Measurements from ENCODE around the gene PPP2R2B.

PPP2R2B gene

GRCh38 chr5:146707316-146707715, 171.2 kb downstream of the PPP2R2B start:
- H3K4me1 ChIP-seq (ENCODE audit: control insufficient read depth in 1 of 2, insufficient read depth in 2 of 2, low read length in 2 of 2) = no peaks in the 10 kb centered on the region
- H3K27ac ChIP-seq (ENCODE audit: low read length) = no peak overlapping the region
- H3K9me3 ChIP-seq (ENCODE audit: control insufficient read depth in 1 of 2, low read length in 2 of 2) = no peaks in the 10 kb centered on the region
- no peaks in the 10 kb centered on the region for H3K36me3 ChIP-seq (ENCODE audit: control insufficient read depth in 1 of 2, insufficient read depth in 2 of 2, low read length in 2 of 2)
- H3K4me3 ChIP-seq (ENCODE audit: low read depth in 1 of 2, low read length in 2 of 2) = no peak overlapping the region
- H3K27me3 ChIP-seq (ENCODE audit: low read depth, low read length) = no peaks in the 10 kb centered on the region

GRCh38 chr5:146706321-146706972, 172.1 kb downstream of the PPP2R2B start:
- H3K4me1 ChIP-seq (ENCODE audit: control insufficient read depth in 1 of 2, insufficient read depth in 2 of 2, low read length in 2 of 2) = no peaks in the 10 kb centered on the region
- H3K27me3 ChIP-seq (ENCODE audit: low read depth, low read length) = no peaks in the 10 kb centered on the region
- H3K9me3 ChIP-seq (ENCODE audit: control insufficient read depth in 1 of 2, low read length in 2 of 2) = no peaks in the 10 kb centered on the region
- H3K4me3 ChIP-seq (ENCODE audit: low read depth in 1 of 2, low read length in 2 of 2) = no peak overlapping the region
- no peaks in the 10 kb centered on the region for H3K36me3 ChIP-seq (ENCODE audit: control insufficient read depth in 1 of 2, insufficient read depth in 2 of 2, low read length in 2 of 2)
- H3K27ac ChIP-seq (ENCODE audit: low read length) = no peak overlapping the region

DNA sequence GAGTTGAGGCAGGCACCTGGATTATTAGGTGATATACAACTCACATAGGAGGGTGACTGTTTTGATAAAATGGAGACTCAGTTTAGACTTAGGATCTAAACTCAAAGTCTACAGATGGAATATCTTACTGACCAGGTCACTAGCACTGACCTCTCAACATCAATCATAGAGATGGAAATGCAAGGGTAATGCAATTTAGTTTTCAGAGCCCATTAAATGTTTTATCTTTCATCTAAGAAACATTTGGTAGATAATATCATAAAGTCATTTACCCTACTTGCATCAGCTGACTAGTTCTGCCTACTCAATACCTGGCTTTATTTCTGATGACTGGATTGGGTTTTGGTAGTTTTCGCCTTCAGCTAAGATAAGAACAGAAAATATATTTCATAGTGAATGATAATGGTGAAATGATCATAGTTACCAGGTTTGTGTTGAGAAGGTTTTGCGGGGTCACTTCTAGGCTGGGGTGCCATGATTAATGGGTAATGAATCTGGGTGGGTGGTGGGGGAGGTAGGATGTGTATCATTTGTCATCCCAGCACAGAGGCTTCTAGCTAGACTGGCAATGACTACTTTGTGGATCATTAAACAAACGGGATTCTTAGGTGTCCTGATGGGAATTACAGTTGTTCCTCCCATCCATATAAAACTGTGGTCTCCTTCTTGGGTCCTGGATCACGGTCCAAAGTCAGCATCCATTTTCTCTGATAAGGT, 173.4 kb downstream of the PPP2R2B start:
- Histone ChIP-seq H3K9me3 (ENCODE audit: control insufficient read depth in 1 of 2, low read length in 2 of 2) (no peaks in the 10 kb centered on the region), H3K27me3 (ENCODE audit: low read depth, low read length) (no peaks in the 10 kb centered on the region), H3K4me1 (ENCODE audit: control insufficient read depth in 1 of 2, insufficient read depth in 2 of 2, low read length in 2 of 2) (no peaks in the 10 kb centered on the region), H3K27ac (ENCODE audit: low read length) (no peak overlapping the region), H3K4me3 (ENCODE audit: low read depth in 1 of 2, low read length in 2 of 2) (no peak overlapping the region), H3K36me3 (ENCODE audit: control insufficient read depth in 1 of 2, insufficient read depth in 2 of 2, low read length in 2 of 2) (no peaks in the 10 kb centered on the region)

DNA sequence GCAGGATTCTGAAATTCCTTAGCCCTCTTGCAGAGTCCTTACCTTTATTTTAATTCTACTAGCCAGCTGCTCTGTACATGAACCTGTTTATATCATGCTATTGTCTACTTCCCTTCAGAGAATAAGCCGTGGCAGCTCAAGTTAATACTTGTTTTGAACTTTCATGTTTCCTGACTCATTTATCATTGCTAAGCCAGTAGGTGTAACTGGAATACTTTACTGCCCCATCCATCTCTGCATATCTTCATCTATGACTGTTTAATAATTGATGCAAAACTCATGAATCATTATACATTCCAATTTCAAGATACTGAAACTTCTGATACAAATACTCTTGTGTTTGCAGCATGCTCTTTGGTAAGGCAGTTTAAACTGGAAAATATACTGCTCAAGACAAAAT, 174.7 kb downstream of the PPP2R2B start:
- Histone ChIP-seq H3K36me3 (ENCODE audit: control insufficient read depth in 1 of 2, insufficient read depth in 2 of 2, low read length in 2 of 2) (no peaks in the 10 kb centered on the region), H3K4me1 (ENCODE audit: control insufficient read depth in 1 of 2, insufficient read depth in 2 of 2, low read length in 2 of 2) (no peaks in the 10 kb centered on the region), H3K27ac (ENCODE audit: low read length) (no peak overlapping the region), H3K4me3 (ENCODE audit: low read depth in 1 of 2, low read length in 2 of 2) (no peak overlapping the region), H3K9me3 (ENCODE audit: control insufficient read depth in 1 of 2, low read length in 2 of 2) (no peaks in the 10 kb centered on the region), H3K27me3 (ENCODE audit: low read depth, low read length) (no peaks in the 10 kb centered on the region)

DNA sequence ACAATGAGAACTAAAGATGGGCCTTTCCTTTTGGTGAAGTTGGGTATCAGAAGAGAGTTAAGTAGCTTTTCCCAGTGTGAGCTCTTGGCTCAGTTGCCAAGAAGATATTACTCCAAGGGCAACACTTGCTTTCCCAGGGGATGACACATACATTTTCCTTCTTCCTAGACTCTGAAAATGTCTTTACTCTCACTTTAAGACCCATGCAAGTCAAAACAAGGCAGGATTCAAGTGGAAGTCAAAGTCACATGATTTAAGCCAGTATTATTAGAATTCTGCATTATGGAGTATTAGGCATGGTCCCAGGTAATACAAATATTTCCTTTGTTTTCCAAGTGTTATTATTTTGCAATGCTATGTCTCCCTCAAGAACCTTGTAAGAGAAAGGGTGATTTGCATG, 175.1 kb downstream of the PPP2R2B start:
- Histone ChIP-seq H3K4me1 (ENCODE audit: control insufficient read depth in 1 of 2, insufficient read depth in 2 of 2, low read length in 2 of 2) (no peaks in the 10 kb centered on the region), H3K36me3 (ENCODE audit: control insufficient read depth in 1 of 2, insufficient read depth in 2 of 2, low read length in 2 of 2) (no peaks in the 10 kb centered on the region), H3K27ac (ENCODE audit: low read length) (no peak overlapping the region), H3K4me3 (ENCODE audit: low read depth in 1 of 2, low read length in 2 of 2) (no peak overlapping the region), H3K27me3 (ENCODE audit: low read depth, low read length) (no peaks in the 10 kb centered on the region), H3K9me3 (ENCODE audit: control insufficient read depth in 1 of 2, low read length in 2 of 2) (no peaks in the 10 kb centered on the region)

GRCh38 chr5:146699664-146700418, 178.7 kb downstream of the PPP2R2B start:
- no peaks in the 10 kb centered on the region for H3K27me3 ChIP-seq (ENCODE audit: low read depth, low read length)
- no peak overlapping the region for H3K27ac ChIP-seq (ENCODE audit: low read length)
- no peaks in the 10 kb centered on the region for H3K9me3 ChIP-seq (ENCODE audit: control insufficient read depth in 1 of 2, low read length in 2 of 2)
- no peaks in the 10 kb centered on the region for H3K4me1 ChIP-seq (ENCODE audit: control insufficient read depth in 1 of 2, insufficient read depth in 2 of 2, low read length in 2 of 2)
- no peaks in the 10 kb centered on the region for H3K36me3 ChIP-seq (ENCODE audit: control insufficient read depth in 1 of 2, insufficient read depth in 2 of 2, low read length in 2 of 2)
- no peak overlapping the region for H3K4me3 ChIP-seq (ENCODE audit: low read depth in 1 of 2, low read length in 2 of 2)

DNA sequence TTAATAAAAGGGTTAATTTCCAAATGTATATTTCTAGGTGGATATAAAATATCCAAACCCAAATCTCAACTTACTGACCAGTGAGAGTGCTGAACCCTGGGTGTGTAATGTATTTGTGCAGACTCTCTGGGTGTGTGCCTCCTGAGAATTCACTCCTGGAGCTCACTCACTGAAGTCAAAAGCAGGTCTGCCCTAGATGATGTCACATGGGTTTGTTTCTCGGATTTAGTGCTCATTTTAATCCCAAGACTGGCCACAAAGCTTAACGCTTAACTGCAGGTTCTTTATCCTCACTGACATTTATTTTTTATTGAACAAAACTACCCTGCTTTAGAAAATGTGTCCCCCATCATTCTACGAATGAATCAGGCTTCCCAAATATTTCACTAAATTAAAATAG, 179.4 kb downstream of the PPP2R2B start:
- no peaks in the 10 kb centered on the region for H3K9me3 ChIP-seq (ENCODE audit: control insufficient read depth in 1 of 2, low read length in 2 of 2)

DNA sequence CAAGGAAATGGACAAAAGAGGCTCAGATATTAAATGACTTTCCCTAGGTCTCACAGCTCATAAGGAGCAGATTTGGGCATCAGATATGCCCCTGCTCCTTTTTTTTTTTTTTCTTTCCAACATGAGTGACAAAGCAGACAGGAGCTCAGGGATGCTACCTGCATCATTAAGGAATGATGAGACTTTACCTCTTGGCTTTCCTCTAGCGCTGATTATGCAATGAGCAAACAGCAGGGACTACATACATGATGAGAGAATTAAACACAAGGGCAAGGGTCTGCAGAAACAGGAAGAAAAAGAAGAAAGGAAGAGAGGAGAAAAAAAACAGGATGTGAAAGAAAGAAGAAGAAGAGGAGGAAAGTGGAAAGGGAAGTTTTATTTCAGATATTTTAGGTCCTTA, 179.9 kb downstream of the PPP2R2B start:
- Histone ChIP-seq H3K27me3 (ENCODE audit: low read depth, low read length) (no peaks in the 10 kb centered on the region), H3K27ac (ENCODE audit: low read length) (no peak overlapping the region), H3K36me3 (ENCODE audit: control insufficient read depth in 1 of 2, insufficient read depth in 2 of 2, low read length in 2 of 2) (no peaks in the 10 kb centered on the region), H3K4me3 (ENCODE audit: low read depth in 1 of 2, low read length in 2 of 2) (no peak overlapping the region), H3K4me1 (ENCODE audit: control insufficient read depth in 1 of 2, insufficient read depth in 2 of 2, low read length in 2 of 2) (no peaks in the 10 kb centered on the region), H3K9me3 (ENCODE audit: control insufficient read depth in 1 of 2, low read length in 2 of 2) (no peaks in the 10 kb centered on the region)

More for the DNA sequence above, 179.4 kb downstream of the PPP2R2B start:
- no peaks in the 10 kb centered on the region for H3K4me1 ChIP-seq (ENCODE audit: control insufficient read depth in 1 of 2, insufficient read depth in 2 of 2, low read length in 2 of 2)
- H3K27ac ChIP-seq (ENCODE audit: low read length) = no peak overlapping the region
- no peaks in the 10 kb centered on the region for H3K27me3 ChIP-seq (ENCODE audit: low read depth, low read length)
- no peaks in the 10 kb centered on the region for H3K36me3 ChIP-seq (ENCODE audit: control insufficient read depth in 1 of 2, insufficient read depth in 2 of 2, low read length in 2 of 2)
- H3K4me3 ChIP-seq (ENCODE audit: low read depth in 1 of 2, low read length in 2 of 2) = no peak overlapping the region

DNA sequence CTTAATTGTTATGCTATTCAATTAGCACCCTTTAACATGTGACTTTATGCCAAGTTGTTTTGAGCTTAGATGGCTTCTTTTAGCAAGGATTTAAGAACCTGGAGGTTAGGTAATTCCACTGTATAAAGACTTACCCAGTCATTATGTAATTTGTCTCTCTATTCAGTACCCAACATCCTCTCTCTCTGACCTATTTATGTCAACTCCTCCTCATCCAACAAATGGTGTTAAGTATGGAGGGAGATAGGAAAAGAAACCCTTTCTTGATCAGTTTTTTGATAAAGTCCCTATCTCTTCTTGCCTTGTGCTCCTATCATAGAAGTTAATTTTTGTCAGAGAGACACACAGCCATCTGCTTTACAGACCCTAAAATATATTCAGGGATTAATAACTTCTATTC, 181.3 kb downstream of the PPP2R2B start:
- no peaks in the 10 kb centered on the region for H3K27me3 ChIP-seq (ENCODE audit: low read depth, low read length)
- H3K4me3 ChIP-seq (ENCODE audit: low read depth in 1 of 2, low read length in 2 of 2) = no peak overlapping the region
- H3K9me3 ChIP-seq (ENCODE audit: control insufficient read depth in 1 of 2, low read length in 2 of 2) = no peaks in the 10 kb centered on the region
- H3K36me3 ChIP-seq (ENCODE audit: control insufficient read depth in 1 of 2, insufficient read depth in 2 of 2, low read length in 2 of 2) = no peaks in the 10 kb centered on the region
- H3K4me1 ChIP-seq (ENCODE audit: control insufficient read depth in 1 of 2, insufficient read depth in 2 of 2, low read length in 2 of 2) = no peaks in the 10 kb centered on the region
- H3K27ac ChIP-seq (ENCODE audit: low read length) = no peak overlapping the region

DNA sequence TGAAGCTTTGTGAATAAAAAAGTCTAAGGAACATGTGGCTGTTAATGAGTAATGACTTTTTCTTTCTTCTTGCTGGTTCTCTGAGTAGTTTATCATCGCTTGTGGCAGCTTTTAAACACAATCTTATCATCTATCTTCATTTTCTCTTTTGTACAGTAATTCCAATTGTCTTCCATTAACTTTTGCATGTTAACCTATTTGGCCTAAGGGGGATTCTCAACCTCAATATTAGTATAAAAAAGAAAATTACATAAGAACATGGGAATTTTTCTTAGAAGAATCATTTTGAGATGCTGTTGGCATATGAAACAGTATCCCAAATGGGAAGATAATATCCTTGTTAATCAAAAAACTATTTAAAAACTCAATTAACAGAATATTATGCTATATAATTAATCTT, 182.9 kb downstream of the PPP2R2B start:
- H3K4me3 ChIP-seq (ENCODE audit: low read depth in 1 of 2, low read length in 2 of 2) = no peak overlapping the region
- H3K4me1 ChIP-seq (ENCODE audit: control insufficient read depth in 1 of 2, insufficient read depth in 2 of 2, low read length in 2 of 2) = no peaks in the 10 kb centered on the region
- no peak overlapping the region for H3K27ac ChIP-seq (ENCODE audit: low read length)
- H3K9me3 ChIP-seq (ENCODE audit: control insufficient read depth in 1 of 2, low read length in 2 of 2) = no peaks in the 10 kb centered on the region
- no peaks in the 10 kb centered on the region for H3K36me3 ChIP-seq (ENCODE audit: control insufficient read depth in 1 of 2, insufficient read depth in 2 of 2, low read length in 2 of 2)
- H3K27me3 ChIP-seq (ENCODE audit: low read depth, low read length) = no peaks in the 10 kb centered on the region

GRCh38 chr5:146690880-146691355, 187.6 kb downstream of the PPP2R2B start:
- Histone ChIP-seq H3K36me3 (ENCODE audit: control insufficient read depth in 1 of 2, insufficient read depth in 2 of 2, low read length in 2 of 2) (no peaks in the 10 kb centered on the region), H3K4me3 (ENCODE audit: low read depth in 1 of 2, low read length in 2 of 2) (no peak overlapping the region), H3K27ac (ENCODE audit: low read length) (no peak overlapping the region), H3K9me3 (ENCODE audit: control insufficient read depth in 1 of 2, low read length in 2 of 2) (no peaks in the 10 kb centered on the region), H3K27me3 (ENCODE audit: low read depth, low read length) (no peaks in the 10 kb centered on the region), H3K4me1 (ENCODE audit: control insufficient read depth in 1 of 2, insufficient read depth in 2 of 2, low read length in 2 of 2) (no peaks in the 10 kb centered on the region)

All from muscle layer of duodenum (tissue), 2 donors.